Activated T-cell treated with anti-CD3 and anti-CD28 coated beads, Interleukin-2, amount 50 U/mL, for 24 hours (primary cell): Measurements from ENCODE around the gene PADI6.
A peak's percentile ranks its signal among the peaks of the same experiment; 100 is the strongest.

Source experiments
- DNase-seq: peaks from one replicate; pipeline ENCODE4 v3.0.0-alpha.2; 2020
- H3K27ac Mint-ChIP-seq: 2 replicates; pipeline ENCODE4 v1.8.0; 2020; ENCODE audit warnings: mild to moderate bottlenecking, mixed read lengths
- H3K27me3 Mint-ChIP-seq: 2 replicates; pipeline ENCODE4 v1.8.0; 2020; ENCODE audit warnings: mixed read lengths
- H3K36me3 Mint-ChIP-seq: 2 replicates; pipeline ENCODE4 v1.8.0; 2020; ENCODE audit warnings: low read depth, mixed read lengths
- H3K4me1 Mint-ChIP-seq: 2 replicates; pipeline ENCODE4 v1.8.0; 2020; ENCODE audit warnings: low read depth, mixed read lengths
- H3K4me3 Mint-ChIP-seq: 2 replicates; pipeline ENCODE4 v1.8.0; 2020; ENCODE audit warnings: mild to moderate bottlenecking, moderate library complexity, mixed read lengths
- H3K9me3 Mint-ChIP-seq: 2 replicates; pipeline ENCODE4 v1.8.0; 2020; ENCODE audit warnings: mixed read lengths

PADI6 gene

DNA sequence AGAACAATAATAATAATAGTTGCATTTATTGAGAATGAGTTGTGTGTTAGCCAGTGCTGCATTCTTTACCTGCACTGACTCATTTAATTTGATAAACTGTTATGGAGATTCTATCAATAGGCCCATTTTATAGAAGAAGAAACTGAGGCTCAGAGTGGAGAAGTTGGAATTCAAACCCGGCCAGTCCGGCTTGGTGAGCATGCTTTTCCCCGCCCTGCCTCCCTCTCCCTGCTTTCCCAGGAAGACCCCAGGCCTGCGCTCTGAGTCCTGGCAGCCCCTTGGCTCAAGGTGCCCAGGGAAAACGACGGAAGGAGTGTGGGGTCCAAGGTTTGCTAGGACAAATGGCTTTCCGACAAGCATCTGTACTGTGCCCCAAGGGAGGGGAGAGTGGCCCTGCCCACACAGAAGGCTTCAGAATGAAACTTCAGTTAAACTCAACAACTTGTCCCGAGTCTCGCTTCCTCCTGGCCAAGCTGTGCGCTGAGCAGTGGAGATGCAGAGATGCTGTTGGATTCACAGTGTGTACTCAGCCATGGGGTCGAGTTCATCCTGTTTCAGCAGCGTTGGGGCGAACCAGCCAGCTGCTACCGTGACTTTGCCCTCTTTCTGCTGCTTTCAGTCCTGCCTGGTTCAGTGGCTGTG lies 23.3 kb upstream of the PADI6 start:
- peaks cover 6% of the 10 kb centered on the region for H3K4me1 Mint-ChIP-seq
- no peaks in the 10 kb centered on the region for H3K9me3 Mint-ChIP-seq
- peaks cover 6% of the 10 kb centered on the region for H3K27me3 Mint-ChIP-seq
- no peak for DNase-seq
- no peak overlapping the region for H3K4me3 Mint-ChIP-seq
- no peak overlapping the region for H3K27ac Mint-ChIP-seq
- H3K36me3 Mint-ChIP-seq = no peaks in the 10 kb centered on the region

DNA sequence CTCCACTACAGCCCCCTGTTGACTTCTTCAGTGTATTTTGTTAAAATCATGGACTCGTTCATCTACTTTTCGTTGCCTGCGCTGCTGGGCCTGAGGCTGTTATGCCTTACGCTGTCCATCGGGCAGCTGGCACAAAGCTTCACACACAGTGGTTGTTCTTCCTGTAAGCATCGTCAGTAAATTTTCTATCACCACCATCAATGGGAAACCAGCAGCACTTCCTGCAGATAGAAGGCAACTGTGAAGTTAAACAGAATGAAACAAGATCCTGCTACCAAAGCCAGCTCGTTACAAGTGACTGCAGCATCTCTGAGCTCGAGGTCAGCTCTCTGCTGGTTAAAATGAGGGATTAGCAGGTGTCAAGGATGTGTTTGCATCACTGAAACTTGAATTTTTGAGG lies 21.9 kb upstream of the PADI6 start:
- Mint-ChIP-seq H3K9me3 (no peaks in the 10 kb centered on the region), H3K4me3 (no peak overlapping the region), H3K4me1 (peaks cover 8% of the 10 kb centered on the region), H3K27me3 (peaks cover 6% of the 10 kb centered on the region), H3K36me3 (no peaks in the 10 kb centered on the region), H3K27ac (no peak overlapping the region)
- no peak for DNase-seq

DNA sequence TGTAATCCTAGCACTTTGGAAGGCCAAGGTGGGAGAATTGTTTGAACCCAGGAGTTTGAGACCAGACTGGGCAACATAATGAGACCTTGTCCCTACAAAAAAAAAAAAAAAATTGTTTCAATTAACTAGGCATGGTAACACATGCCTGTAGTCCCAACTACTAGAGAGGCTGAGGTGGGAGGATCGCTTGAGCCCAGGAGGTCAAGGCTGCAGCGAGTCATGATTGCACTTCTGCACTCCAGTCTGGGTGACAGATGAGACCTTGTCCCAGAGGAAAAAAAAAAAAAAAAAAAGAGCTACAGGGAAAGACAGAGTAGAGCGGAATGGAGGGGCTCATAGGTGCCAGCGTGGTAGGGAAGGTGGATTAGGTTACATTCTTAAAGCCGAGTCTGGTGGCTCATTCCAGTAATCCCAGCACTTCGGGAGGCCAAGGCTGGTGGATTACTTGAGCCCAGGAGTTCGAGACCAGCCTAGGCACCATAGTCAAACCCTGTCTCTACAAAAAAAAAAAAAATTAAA lies 21.0 kb upstream of the PADI6 start:
- Mint-ChIP-seq H3K36me3 (no peaks in the 10 kb centered on the region), H3K27me3 (peaks cover 6% of the 10 kb centered on the region), H3K9me3 (no peaks in the 10 kb centered on the region), H3K27ac (no peak overlapping the region), H3K4me3 (no peak overlapping the region), H3K4me1 (peaks cover 12% of the 10 kb centered on the region)
- no peak for DNase-seq

DNA sequence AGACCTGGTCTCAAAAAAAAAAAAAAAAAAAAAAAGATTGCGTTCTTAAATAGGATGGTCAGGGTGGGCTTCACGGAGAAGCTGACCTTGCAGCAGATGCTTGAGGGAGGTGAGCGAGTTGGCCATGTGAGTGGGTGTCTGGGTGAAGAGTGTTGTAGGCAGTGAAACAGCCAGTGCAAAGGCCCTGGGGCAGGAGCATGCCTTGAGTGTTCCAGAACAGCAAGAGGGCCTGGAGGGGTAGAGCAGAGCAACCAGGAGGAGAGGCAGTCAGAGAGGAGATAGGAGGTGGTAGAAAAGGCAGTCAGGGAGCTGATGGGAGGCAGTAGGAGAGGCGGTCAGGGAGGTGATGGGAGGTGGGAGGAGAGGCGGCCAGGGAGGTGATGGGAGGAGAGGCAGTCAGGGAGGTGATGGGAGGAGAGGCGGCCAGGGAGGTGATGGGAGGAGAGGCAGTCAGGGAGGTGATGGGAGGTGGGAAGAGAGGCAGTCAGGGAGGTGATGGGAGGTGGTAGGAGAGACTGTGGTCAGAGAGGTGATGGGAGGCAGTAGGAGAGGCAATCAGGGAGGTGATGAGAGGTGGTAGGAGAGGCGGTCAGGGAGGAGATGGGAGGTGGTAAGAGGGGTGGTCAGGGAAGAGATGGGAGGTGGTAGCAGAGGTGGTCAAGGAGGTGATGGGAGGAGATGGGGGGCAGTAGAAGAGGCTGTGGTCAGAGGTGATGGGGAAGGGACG lies 20.2 kb upstream of the PADI6 start:
- Mint-ChIP-seq H3K27me3 (peaks cover 6% of the 10 kb centered on the region), H3K36me3 (no peaks in the 10 kb centered on the region), H3K4me3 (no peak overlapping the region), H3K27ac (no peak overlapping the region), H3K4me1 (peaks cover 18% of the 10 kb centered on the region), H3K9me3 (no peaks in the 10 kb centered on the region)
- no peak for DNase-seq

DNA sequence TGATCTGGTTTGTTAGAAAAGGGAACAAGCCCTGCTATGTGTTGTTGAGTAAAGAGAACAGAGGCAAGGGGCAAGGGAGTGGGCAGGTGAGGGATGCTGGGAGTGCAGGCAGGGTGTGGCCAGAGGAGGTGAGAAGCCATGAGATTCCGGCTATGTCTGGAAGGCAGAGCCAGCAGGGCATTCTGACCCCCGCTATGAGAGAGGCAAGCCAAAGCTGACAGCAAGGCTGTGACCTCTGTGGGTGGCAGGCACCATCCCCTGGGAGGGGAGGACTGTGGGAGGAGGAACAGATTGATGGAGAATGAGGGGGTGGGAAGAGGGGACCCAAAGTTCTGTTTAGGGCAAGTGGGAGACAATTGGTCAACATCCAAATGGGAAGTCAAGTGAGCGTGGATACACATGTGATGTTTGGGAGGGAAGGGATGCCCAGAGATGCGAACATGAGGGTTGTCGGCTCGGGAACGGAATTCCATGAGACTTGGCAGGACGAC lies 19.5 kb upstream of the PADI6 start:
- no peak for DNase-seq
- Mint-ChIP-seq H3K4me3 (no peak overlapping the region), H3K9me3 (no peaks in the 10 kb centered on the region), H3K27me3 (peaks cover 6% of the 10 kb centered on the region), H3K4me1 (peaks cover 20% of the 10 kb centered on the region), H3K36me3 (no peaks in the 10 kb centered on the region), H3K27ac (no peak overlapping the region)

DNA sequence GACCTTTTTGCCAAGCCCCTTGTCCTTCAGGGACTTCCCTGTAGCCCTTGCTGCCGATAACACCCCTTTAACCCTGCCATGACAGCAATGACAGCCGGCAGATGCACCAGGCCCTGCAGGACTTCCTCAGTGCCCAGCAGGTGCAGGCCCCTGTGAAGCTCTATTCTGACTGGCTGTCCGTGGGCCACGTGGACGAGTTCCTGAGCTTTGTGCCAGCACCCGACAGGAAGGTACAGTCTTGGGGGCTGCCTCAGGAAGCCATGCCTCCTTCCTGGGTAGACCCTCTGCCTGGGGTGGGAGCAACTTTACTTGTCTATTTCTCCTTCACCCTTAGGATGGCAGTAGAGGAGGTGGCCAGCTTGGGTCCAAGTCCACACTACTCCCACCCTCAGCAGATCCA lies 16.1 kb upstream of the PADI6 start:
- H3K36me3 Mint-ChIP-seq = no peaks in the 10 kb centered on the region
- peaks cover 3% of the 10 kb centered on the region for H3K27me3 Mint-ChIP-seq
- DNase-seq = no peak
- H3K27ac Mint-ChIP-seq = peak overlapping the region; percentile 80
- peaks cover 13% of the 10 kb centered on the region for H3K4me1 Mint-ChIP-seq
- peak overlapping the region; percentile 68 for H3K4me3 Mint-ChIP-seq
- no peaks in the 10 kb centered on the region for H3K9me3 Mint-ChIP-seq

DNA sequence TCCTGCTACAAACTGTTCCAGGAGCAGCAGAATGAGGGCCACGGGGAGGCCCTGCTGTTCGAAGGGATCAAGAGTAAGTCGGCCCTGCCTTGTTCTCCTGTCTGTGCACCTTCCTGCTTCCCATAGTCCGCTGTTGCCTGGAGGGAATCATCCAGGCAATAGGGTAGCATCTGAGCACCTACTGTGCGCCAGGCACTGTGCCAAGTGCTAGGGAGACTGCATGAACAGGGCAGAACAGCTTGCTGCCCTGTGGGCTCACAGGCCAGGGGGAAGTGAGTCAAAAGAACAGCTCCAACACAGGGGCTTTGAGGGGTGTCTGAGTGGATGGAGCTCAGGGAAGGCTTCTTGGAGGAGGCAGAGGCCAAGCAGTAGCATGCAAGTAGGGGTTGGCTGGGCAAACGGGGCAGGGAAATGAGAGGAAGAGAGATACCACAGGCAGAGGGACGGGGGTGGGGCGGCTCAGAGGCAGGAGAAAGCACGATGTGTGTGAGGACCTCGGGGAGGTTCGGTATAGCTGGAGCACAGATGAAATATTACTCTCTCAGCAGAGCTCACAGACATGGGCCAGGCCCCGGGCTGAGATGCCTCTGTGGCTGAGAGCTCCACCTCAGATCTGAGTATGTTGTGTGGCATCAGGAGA lies 15.5 kb upstream of the PADI6 start:
- no peak for DNase-seq
- peak overlapping the region; percentile 68 for H3K4me3 Mint-ChIP-seq
- H3K36me3 Mint-ChIP-seq = no peaks in the 10 kb centered on the region
- peaks cover 13% of the 10 kb centered on the region for H3K4me1 Mint-ChIP-seq
- no peaks in the 10 kb centered on the region for H3K9me3 Mint-ChIP-seq
- peak overlapping the region; percentile 80 for H3K27ac Mint-ChIP-seq
- H3K27me3 Mint-ChIP-seq = peaks cover 2% of the 10 kb centered on the region

DNA sequence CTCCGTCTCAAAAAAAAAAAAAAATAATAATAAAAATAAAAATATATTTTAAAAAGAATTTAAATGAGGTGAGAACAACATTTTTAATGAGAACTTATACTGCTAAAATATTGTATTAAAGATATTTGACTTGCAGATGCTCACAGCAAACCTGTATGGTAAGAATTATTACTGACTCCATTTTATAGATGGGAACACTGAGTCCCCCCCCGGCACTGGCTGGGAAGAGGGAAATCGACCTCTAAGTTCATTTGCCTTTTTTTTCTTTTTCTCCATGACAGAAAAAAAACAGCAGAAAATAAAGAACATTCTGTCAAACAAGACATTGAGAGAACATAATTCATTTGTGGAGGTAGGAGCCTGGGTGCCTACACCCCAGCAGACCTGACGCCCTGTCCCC lies 13.4 kb upstream of the PADI6 start:
- Mint-ChIP-seq H3K27me3 (no peaks in the 10 kb centered on the region), H3K9me3 (no peaks in the 10 kb centered on the region), H3K36me3 (no peaks in the 10 kb centered on the region), H3K4me1 (peaks cover 13% of the 10 kb centered on the region), H3K27ac (no peak overlapping the region), H3K4me3 (no peak overlapping the region)
- no peak for DNase-seq

DNA sequence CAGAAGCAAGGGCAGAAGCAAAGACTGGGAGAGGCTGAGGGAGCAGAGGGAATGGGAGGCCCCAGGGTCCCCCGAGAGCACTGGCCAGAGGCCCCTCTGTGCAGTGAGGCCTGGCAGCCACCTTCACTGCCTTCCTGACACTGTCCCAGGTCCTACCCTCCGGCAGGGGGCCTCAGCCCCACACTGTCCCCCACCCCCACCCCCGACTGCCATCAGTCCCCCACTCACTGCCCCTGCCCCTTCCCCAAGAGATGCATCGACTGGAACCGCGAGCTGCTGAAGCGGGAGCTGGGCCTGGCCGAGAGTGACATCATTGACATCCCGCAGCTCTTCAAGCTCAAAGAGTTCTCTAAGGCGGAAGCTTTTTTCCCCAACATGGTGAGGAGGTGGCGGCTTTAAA lies 13.0 kb upstream of the PADI6 start:
- no peaks in the 10 kb centered on the region for H3K9me3 Mint-ChIP-seq
- no peak overlapping the region for H3K27ac Mint-ChIP-seq
- no peaks in the 10 kb centered on the region for H3K36me3 Mint-ChIP-seq
- H3K27me3 Mint-ChIP-seq = peaks cover 4% of the 10 kb centered on the region
- no peak for DNase-seq
- H3K4me3 Mint-ChIP-seq = no peak overlapping the region
- H3K4me1 Mint-ChIP-seq = peaks cover 13% of the 10 kb centered on the region

DNA sequence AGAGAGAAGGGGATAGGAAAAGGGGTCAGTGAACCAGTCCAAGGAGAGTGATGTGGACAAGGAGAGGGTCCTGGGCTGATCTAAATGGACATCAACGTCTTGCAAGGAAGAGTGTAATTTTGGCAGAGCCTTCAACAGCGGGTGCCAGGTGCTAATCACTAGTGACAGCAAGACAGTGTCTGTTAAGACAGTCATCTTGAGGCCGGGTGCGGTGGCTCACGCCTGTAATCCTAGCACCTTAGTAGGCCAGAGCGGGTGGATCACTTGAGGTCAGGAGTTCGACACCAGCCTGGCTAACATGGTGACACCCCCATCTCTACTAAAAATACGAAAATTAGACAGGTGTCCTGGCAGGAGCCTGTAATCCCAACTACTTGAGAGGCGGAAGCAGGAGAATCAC lies 12.2 kb upstream of the PADI6 start:
- Mint-ChIP-seq H3K27ac (no peak overlapping the region), H3K9me3 (no peaks in the 10 kb centered on the region), H3K36me3 (no peaks in the 10 kb centered on the region), H3K27me3 (peaks cover 4% of the 10 kb centered on the region), H3K4me1 (peaks cover 12% of the 10 kb centered on the region), H3K4me3 (no peak overlapping the region)
- no peak for DNase-seq

DNA sequence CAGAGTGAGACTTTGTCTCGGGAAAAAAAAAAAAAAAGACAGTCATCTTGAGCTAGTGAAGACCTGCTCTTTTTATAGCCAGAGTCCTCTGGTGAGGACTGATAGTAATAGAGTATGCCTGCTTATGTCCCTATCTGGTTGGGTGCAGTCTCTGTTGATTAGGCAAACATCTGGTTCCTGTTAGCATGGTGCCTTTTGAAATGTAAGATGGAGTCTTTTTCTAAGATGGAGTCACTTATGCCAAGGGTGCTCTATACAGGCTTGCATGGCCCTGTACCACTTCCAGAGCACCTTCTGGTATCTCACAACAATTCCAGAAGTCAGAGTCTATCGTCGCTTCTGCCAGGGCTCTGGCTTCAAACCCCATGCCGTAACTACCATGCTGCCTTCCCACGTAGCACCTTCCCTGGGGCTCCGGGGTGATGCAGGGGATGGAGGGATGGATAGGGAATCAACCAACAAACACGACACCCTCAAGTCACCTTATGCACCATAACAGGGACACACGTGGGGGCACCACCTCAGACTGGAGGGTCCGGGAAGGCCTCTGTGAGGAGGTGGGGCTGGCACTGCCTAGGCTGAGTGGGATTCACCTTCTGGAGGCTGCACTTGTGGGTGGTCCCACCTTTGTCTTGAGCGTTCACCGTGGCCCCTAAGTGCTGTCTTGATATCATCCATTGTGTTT lies 11.6 kb upstream of the PADI6 start:
- no peak for DNase-seq
- Mint-ChIP-seq H3K27ac (no peak overlapping the region), H3K27me3 (peaks cover 4% of the 10 kb centered on the region), H3K4me3 (no peak overlapping the region), H3K4me1 (peaks cover 12% of the 10 kb centered on the region), H3K36me3 (no peaks in the 10 kb centered on the region), H3K9me3 (no peaks in the 10 kb centered on the region)

DNA sequence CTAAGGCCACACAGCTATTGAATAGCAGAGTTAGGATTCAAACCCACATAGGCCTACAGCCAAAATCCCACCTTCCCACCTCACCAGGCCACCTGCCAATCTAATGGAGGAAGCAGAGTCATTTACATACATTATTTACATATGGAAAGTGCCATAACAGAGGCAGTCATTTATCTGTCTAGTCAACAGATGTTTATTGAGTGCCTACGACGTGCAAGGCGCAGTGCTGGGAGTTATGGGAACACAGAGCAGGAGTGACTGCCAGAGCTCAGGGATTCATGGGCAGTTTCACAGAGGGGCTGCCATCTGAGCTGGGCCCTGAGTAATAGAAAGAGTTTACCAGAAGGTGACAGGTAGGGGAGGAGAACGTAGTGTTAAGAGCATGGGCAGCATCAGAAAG lies 10.3 kb upstream of the PADI6 start:
- Mint-ChIP-seq H3K4me3 (no peak overlapping the region), H3K4me1 (peaks cover 2% of the 10 kb centered on the region)

DNA sequence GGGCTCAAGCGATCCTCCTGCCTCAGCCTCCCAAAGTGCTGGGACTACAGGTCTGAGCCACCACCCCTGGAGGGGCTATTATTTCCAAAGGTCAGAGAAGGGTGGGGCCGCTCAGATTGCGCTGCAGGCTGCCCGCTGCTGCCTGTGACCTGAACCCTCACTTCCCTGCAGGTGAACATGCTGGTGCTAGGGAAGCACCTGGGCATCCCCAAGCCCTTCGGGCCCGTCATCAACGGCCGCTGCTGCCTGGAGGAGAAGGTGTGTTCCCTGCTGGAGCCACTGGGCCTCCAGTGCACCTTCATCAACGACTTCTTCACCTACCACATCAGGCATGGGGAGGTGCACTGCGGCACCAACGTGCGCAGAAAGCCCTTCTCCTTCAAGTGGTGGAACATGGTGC lies 8.6 kb upstream of the PADI6 start:
- Mint-ChIP-seq H3K27ac (no peak overlapping the region), H3K4me1 (no peaks in the 10 kb centered on the region), H3K4me3 (no peak overlapping the region), H3K9me3 (no peaks in the 10 kb centered on the region), H3K36me3 (no peaks in the 10 kb centered on the region), H3K27me3 (peaks cover 4% of the 10 kb centered on the region)
- DNase-seq = no peak

More for the DNA sequence above, 10.3 kb upstream of the PADI6 start:
- no peak for DNase-seq
- H3K9me3 Mint-ChIP-seq = no peaks in the 10 kb centered on the region
- no peak overlapping the region for H3K27ac Mint-ChIP-seq
- no peaks in the 10 kb centered on the region for H3K36me3 Mint-ChIP-seq
- peaks cover 4% of the 10 kb centered on the region for H3K27me3 Mint-ChIP-seq

DNA sequence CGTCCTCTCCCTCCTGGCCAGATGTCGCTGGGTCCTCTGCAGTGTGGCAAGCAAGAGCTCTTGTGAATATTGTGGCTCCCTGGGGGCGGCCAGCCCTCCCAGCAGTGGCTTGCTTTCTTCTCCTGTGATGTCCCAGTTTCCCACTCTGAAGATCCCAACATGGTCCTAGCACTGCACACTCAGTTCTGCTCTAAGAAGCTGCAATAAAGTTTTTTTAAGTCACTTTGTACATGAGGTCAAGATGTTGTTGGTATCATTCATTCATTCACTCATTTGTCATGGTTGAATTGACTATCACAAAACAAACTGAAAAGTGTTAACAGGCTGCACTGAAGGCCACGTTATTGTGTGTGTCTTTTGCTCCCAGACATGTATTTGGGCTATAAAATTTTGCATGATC lies 8.2 kb upstream of the PADI6 start:
- H3K27me3 Mint-ChIP-seq = peaks cover 4% of the 10 kb centered on the region
- H3K27ac Mint-ChIP-seq = no peak overlapping the region
- no peaks in the 10 kb centered on the region for H3K9me3 Mint-ChIP-seq
- no peaks in the 10 kb centered on the region for H3K4me1 Mint-ChIP-seq
- no peak for DNase-seq
- H3K4me3 Mint-ChIP-seq = no peak overlapping the region
- no peaks in the 10 kb centered on the region for H3K36me3 Mint-ChIP-seq
